Neural cell (in vitro differentiated cells): ENCODE data around the gene CPNE5. TPM values are rescaled to one million over a fixed set of nuclear protein-coding genes. Genes with fewer than 3 reads are reported as not detected.

Source experiments
- H2AFZ ChIP-seq: fragments of 200-600, 300-800 bp; sonication (generic), shearing (Covaris generic); 2 replicates; pipeline ENCODE4 v1.6.0; 2014; ENCODE audit warnings: low read depth, mild to moderate bottlenecking, antibody characterized with exemption, low read length, moderate library complexity
- H3F3A ChIP-seq: fragments of 200-600 bp; shearing (Covaris generic); 2 replicates; pipeline ENCODE4 v1.6.1; 2016; ENCODE audit warnings: mild to moderate bottlenecking, moderate library complexity, mixed read lengths, antibody characterized with exemption, low read length; ENCODE audit not compliant: insufficient read depth, poor library complexity, severe bottlenecking
- H3K27ac ChIP-seq: fragments of 200-600, 300-800 bp; sonication (generic), shearing (Covaris generic); 2 replicates; pipeline ENCODE4 v1.5.1; 2014; ENCODE audit warnings: mild to moderate bottlenecking, low read length, moderate library complexity
- H3K27me3 ChIP-seq: fragments of 300-800, 200-600 bp; sonication (generic), shearing (Covaris generic); 2 replicates; pipeline ENCODE4 v1.6.0; 2014; ENCODE audit warnings: mild to moderate bottlenecking, low read depth, low read length, moderate library complexity; ENCODE audit not compliant: insufficient read depth
- H3K36me3 ChIP-seq: fragments of 300-800, 200-600 bp; sonication (generic), shearing (Covaris generic); 2 replicates; pipeline ENCODE4 v1.5.1; 2014; ENCODE audit warnings: mild to moderate bottlenecking, antibody characterized with exemption, low read length, moderate library complexity; ENCODE audit not compliant: insufficient read depth
- H3K4me2 ChIP-seq: fragments of 300-800, 200-600 bp; sonication (generic), shearing (Covaris generic); 2 replicates; pipeline ENCODE4 v1.6.0; 2014; ENCODE audit warnings: mild to moderate bottlenecking, low read length
- H3K4me3 ChIP-seq: fragments of 300-800, 200-600 bp; sonication (generic), shearing (Covaris generic); 2 replicates; pipeline ENCODE4 v1.5.1; 2014; ENCODE audit warnings: mild to moderate bottlenecking, low read length, moderate library complexity
- H3K79me2 ChIP-seq: fragments of 200-600 bp; shearing (Covaris generic); replicated peaks from 2 replicates; pipeline ENCODE4 v1.6.0; 2014; ENCODE audit warnings: mild to moderate bottlenecking, low read length, moderate library complexity; ENCODE audit not compliant: insufficient read depth
- H3K9ac ChIP-seq: fragments of 300-800, 200-600 bp; sonication (generic), shearing (Covaris generic); 2 replicates; pipeline ENCODE4 v1.6.1; 2016; ENCODE audit warnings: mild to moderate bottlenecking, low read length, mixed read lengths
- H3K9me2 ChIP-seq: fragments of 200-600 bp; shearing (Covaris generic); 2 replicates; pipeline ENCODE4 v1.6.1; 2016; ENCODE audit warnings: mild to moderate bottlenecking, low read length, mixed read lengths; ENCODE audit not compliant: insufficient read depth
- H3K9me3 ChIP-seq: fragments of 200-600, 300-800 bp; sonication (generic), shearing (Covaris generic); 2 replicates; pipeline ENCODE4 v1.6.1; 2016; ENCODE audit warnings: mild to moderate bottlenecking, mixed run types, low read length, moderate library complexity, mixed read lengths
- H4K20me1 ChIP-seq: fragments of 200-600 bp; shearing (Covaris generic); 2 replicates; pipeline ENCODE4 v1.6.1; 2016; ENCODE audit warnings: mild to moderate bottlenecking, mixed run types; ENCODE audit not compliant: insufficient read depth
- CTCF ChIP-seq: fragments of 450-650 bp; IDR thresholded peaks from 2 replicates; pipeline ENCODE4 v1.5.1; 2014; ENCODE audit warnings: antibody characterized with exemption, mild to moderate bottlenecking, moderate library complexity; ENCODE audit not compliant: poor library complexity, severe bottlenecking
- EP300 ChIP-seq: fragments of 450-650 bp; conservative IDR thresholded peaks from 2 replicates; pipeline ENCODE4 v1.6.1; 2014; ENCODE audit warnings: antibody characterized with exemption, mild to moderate bottlenecking, moderate library complexity; ENCODE audit not compliant: poor library complexity, severe bottlenecking
- EZH2 ChIP-seq: fragments of 200-600, 300-800 bp; shearing (Covaris generic), sonication (generic); IDR thresholded peaks from 2 replicates; pipeline ENCODE4 v1.6.1; 2014; ENCODE audit warnings: antibody characterized with exemption, low read length, borderline replicate concordance, mild to moderate bottlenecking; ENCODE audit not compliant: insufficient read depth, poor library complexity, severe bottlenecking
- MXI1 ChIP-seq: fragments of 450-650 bp; conservative IDR thresholded peaks from 2 replicates; pipeline ENCODE4 v1.6.1; 2014; ENCODE audit warnings: antibody characterized with exemption, mild to moderate bottlenecking; ENCODE audit not compliant: poor library complexity, severe bottlenecking
- POLR2AphosphoS5 ChIP-seq: IDR thresholded peaks from 2 replicates; pipeline ENCODE4 v1.6.1; 2012
- RAD21 ChIP-seq: fragments of 450-650 bp; conservative IDR thresholded peaks from 2 replicates; pipeline ENCODE4 v1.6.1; 2014; ENCODE audit warnings: antibody characterized with exemption, mild to moderate bottlenecking, moderate library complexity
- SMC3 ChIP-seq: fragments of 450-650 bp; conservative IDR thresholded peaks from 2 replicates; pipeline ENCODE4 v1.6.1; 2014; ENCODE audit warnings: antibody characterized with exemption, mild to moderate bottlenecking, moderate library complexity; ENCODE audit not compliant: poor library complexity
- TAF1 ChIP-seq: IDR thresholded peaks from 2 replicates; pipeline ENCODE4 v1.6.1; 2012; ENCODE audit warnings: low read depth
- polyA plus RNA-seq: library from polyadenylated mRNA; depleted of rRNA; stranded (reverse); fragments of >200 nt; gene quantifications from 2 replicates; pipeline ENCODE4 v1.2.3, GENCODE V29; 2014
- TF ChIP-seq, protein P1 (sequence below): IDR thresholded peaks from 2 replicates; pipeline ENCODE4 v1.6.1; 2012; ENCODE audit warnings: borderline replicate concordance

The CPNE5 gene
- polyA plus RNA-seq, 1 donor from 2014 or later: 8.7 TPM

DNA sequence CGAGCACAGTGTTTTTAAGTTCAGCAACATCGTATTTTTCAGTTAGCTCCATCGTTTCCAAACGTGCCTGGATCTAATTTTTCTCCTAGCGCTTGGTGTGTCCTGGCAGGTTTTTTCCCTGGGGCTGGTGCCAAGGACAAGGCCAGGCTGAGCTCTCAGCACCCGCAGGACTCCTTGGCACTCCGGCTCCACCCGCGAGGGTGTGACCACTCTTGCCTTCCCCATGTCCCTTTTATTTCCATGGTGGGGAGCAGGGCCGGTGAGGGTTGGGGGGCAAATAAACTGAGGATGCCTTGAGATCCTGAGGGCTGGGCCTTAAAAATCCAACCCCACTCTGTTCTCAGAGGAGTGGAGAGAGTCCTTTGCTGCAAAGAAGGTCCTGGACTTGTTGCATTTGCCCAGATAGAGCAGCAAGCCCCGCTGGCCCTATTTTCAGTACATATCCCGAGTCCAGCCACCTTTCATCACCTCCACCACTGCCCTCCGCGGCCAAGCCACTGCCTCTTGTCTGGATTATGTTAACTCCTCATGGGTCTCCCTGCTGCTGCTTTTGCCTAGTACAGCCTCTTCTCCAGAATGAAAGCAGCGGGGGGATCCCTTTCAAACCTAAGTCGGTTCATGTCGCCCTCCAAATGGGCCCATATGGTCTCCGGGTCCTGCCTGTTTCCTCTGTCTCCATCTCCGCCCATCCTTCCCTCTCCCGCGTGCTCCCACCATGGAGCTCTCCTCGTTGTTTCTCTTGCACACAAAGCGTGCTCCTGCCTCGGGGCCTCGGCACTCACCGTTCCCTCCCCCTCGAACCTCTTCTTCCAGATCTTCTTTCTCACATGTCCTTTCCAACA is 146.2 kb downstream of the CPNE5 start:
- Histone ChIP-seq H3K9me3 (no peaks in the 10 kb centered on the region), H2AFZ (no peak overlapping the region), H3K4me3 (no peak overlapping the region), H3K27ac (no peak overlapping the region), H3K36me3 (no peaks in the 10 kb centered on the region), H3F3A (no peaks in the 10 kb centered on the region), H3K9me2 (no peaks in the 10 kb centered on the region), H3K79me2 (no peaks in the 10 kb centered on the region), H3K4me2 (no peak overlapping the region), H3K27me3 (no peaks in the 10 kb centered on the region), H3K9ac (no peak overlapping the region), H4K20me1 (no peaks in the 10 kb centered on the region)
- TF ChIP-seq EZH2 (no peak), POLR2AphosphoS5 (no peak), CTCF (no peak), SMC3 (no peak), EP300 (no peak), MXI1 (no peak), TAF1 (no peak), RAD21 (no peak)
- TF ChIP-seq, protein P1, sequence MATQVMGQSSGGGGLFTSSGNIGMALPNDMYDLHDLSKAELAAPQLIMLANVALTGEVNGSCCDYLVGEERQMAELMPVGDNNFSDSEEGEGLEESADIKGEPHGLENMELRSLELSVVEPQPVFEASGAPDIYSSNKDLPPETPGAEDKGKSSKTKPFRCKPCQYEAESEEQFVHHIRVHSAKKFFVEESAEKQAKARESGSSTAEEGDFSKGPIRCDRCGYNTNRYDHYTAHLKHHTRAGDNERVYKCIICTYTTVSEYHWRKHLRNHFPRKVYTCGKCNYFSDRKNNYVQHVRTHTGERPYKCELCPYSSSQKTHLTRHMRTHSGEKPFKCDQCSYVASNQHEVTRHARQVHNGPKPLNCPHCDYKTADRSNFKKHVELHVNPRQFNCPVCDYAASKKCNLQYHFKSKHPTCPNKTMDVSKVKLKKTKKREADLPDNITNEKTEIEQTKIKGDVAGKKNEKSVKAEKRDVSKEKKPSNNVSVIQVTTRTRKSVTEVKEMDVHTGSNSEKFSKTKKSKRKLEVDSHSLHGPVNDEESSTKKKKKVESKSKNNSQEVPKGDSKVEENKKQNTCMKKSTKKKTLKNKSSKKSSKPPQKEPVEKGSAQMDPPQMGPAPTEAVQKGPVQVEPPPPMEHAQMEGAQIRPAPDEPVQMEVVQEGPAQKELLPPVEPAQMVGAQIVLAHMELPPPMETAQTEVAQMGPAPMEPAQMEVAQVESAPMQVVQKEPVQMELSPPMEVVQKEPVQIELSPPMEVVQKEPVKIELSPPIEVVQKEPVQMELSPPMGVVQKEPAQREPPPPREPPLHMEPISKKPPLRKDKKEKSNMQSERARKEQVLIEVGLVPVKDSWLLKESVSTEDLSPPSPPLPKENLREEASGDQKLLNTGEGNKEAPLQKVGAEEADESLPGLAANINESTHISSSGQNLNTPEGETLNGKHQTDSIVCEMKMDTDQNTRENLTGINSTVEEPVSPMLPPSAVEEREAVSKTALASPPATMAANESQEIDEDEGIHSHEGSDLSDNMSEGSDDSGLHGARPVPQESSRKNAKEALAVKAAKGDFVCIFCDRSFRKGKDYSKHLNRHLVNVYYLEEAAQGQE: no peak

DNA sequence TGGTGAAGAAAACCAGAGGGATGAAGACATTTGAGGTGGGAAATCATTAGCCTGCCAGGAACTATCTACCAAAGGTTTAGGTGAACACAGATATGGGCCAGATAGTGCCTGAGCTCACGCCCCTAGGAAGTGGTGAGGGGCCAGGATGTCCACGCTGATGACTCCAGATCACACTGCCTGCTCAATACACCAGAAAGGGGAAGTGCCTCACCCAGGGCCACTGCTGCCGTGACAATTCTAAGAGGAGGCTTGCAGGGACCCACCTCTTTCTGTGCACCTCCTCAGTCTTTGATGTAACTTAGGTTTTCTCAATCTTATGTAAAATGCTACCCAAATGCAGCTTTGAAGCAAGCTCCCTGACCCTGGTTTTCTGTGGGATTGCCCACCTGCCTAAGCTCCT is 147.0 kb downstream of the CPNE5 start:
- H3K9ac ChIP-seq: no peak overlapping the region
- no peak for TF ChIP-seq EZH2
- TF ChIP-seq TAF1: no peak
- TF ChIP-seq MXI1: no peak
- no peak for TF ChIP-seq POLR2AphosphoS5
- TF ChIP-seq, protein P1: no peak
- no peak for TF ChIP-seq EP300
- no peak for TF ChIP-seq RAD21
- no peak for TF ChIP-seq CTCF
- TF ChIP-seq SMC3: no peak
- H3K9me3 ChIP-seq: no peaks in the 10 kb centered on the region
- H3K36me3 ChIP-seq: no peaks in the 10 kb centered on the region
- no peaks in the 10 kb centered on the region for H3K79me2 ChIP-seq
- H3K27me3 ChIP-seq: no peaks in the 10 kb centered on the region
- no peak overlapping the region for H2AFZ ChIP-seq
- no peaks in the 10 kb centered on the region for H4K20me1 ChIP-seq
- H3K9me2 ChIP-seq: no peaks in the 10 kb centered on the region
- H3K27ac ChIP-seq: no peak overlapping the region
- no peak overlapping the region for H3K4me3 ChIP-seq
- no peaks in the 10 kb centered on the region for H3F3A ChIP-seq
- H3K4me2 ChIP-seq: no peak overlapping the region
